ENCODE measurements around the gene SMPDL3B.
"Not testable (repeated sequence)": the region's sequence is repeated elsewhere in the genome, so short reads cannot be mapped to it uniquely, and the experiment has no call there.

Gene SMPDL3B

GRCh38 chr1:27973771-27974416 is 39.1 kb downstream of the SMPDL3B start:
- no peak overlapping the region for H3K4me3 Mint-ChIP-seq
- DNase-seq: no peak
- peak overlapping the region in 1 of 2 donors; percentile 59 for H3K27ac Mint-ChIP-seq
- H3K27me3 Mint-ChIP-seq: no peaks in the 10 kb centered on the region
- H3K9me3 Mint-ChIP-seq: no peaks in the 10 kb centered on the region
- H3K4me1 Mint-ChIP-seq: no peaks in the 10 kb centered on the region
- no peak for ATAC-seq

DNA sequence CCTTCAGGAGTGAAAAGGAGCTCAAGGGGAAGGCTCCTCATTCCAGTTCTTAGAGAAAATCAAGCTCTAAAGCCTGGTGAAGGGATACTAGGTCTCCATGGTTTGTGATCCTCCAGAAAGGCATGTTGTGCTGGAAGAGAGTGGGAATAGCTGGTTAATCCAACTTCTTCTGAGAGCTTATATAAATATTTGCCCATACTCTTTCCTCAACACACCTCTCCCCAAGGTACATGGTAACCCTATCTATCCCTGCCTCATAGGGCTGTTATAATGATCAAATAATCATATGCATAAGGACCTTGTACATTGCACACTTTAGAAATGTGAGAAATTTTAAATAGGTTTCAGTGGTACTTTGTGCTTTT is 39.6 kb downstream of the SMPDL3B start:
- ATAC-seq (no peak), DNase-seq (no peak)
- Mint-ChIP-seq H3K27me3 (no peaks in the 10 kb centered on the region), H3K27ac (peak overlapping the region in 1 of 2 donors; percentile 59), H3K9me3 (no peaks in the 10 kb centered on the region), H3K4me3 (no peak overlapping the region), H3K4me1 (no peaks in the 10 kb centered on the region)

DNA sequence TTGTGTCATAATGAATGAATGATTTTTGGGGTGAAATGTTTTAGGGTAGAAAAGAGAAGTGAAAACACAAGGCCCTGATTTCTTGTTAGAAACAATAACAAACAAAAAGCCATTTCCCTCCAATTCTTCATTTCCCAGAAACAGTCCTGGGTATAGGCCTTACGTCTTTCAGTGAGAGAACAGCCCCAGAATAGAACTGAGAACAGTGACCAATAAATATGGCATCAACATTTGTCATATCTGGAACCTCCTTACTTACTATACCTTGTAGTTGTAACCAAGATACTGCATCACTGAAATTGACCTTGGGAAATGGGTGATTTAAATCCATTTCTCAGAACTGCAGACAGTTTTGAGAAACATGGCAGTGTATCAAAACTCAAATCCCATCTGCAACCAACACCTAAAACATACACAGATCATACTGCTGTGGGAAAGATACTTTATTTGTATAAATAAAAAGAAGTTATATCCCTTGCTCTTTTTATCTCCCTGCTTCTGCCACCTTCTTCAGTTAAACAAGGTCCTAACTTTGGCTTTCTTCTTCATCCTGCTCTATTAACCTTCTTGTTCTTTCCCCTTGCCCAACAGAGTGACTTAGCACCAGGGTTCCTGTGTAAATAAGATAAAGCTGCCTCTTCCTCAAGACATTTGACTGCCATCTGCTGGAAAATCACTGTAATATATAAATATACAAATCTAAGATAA is 44.5 kb downstream of the SMPDL3B start:
- no peak for DNase-seq
- Mint-ChIP-seq H3K27me3 (no peaks in the 10 kb centered on the region), H3K4me1 (no peaks in the 10 kb centered on the region), H3K27ac (no peak overlapping the region), H3K4me3 (no peak overlapping the region), H3K9me3 (no peaks in the 10 kb centered on the region)
- peak; percentile 87 for ATAC-seq

- no peak for ATAC-seq
- Mint-ChIP-seq H3K4me3 (no peak overlapping the region), H3K4me1 (no peaks in the 10 kb centered on the region), H3K27ac (no peak overlapping the region), H3K9me3 (no peaks in the 10 kb centered on the region), H3K27me3 (no peaks in the 10 kb centered on the region)
- DNase-seq: no peak
Observed at GRCh38 chr1:27979859-27980201, 45.0 kb downstream of the SMPDL3B start.

GRCh38 chr1:27980216-27980845 is 45.5 kb downstream of the SMPDL3B start:
- Mint-ChIP-seq H3K27me3 (no peaks in the 10 kb centered on the region), H3K4me3 (no peak overlapping the region), H3K27ac (no peak overlapping the region), H3K4me1 (no peaks in the 10 kb centered on the region), H3K9me3 (no peaks in the 10 kb centered on the region)
- DNase-seq (no peak), ATAC-seq (no peak)

- no peak overlapping the region for H3K27ac Mint-ChIP-seq
- DNase-seq (no peak), ATAC-seq (no peak)
Observed at GRCh38 chr1:27981145-27981544, 46.3 kb downstream of the SMPDL3B start.

DNA sequence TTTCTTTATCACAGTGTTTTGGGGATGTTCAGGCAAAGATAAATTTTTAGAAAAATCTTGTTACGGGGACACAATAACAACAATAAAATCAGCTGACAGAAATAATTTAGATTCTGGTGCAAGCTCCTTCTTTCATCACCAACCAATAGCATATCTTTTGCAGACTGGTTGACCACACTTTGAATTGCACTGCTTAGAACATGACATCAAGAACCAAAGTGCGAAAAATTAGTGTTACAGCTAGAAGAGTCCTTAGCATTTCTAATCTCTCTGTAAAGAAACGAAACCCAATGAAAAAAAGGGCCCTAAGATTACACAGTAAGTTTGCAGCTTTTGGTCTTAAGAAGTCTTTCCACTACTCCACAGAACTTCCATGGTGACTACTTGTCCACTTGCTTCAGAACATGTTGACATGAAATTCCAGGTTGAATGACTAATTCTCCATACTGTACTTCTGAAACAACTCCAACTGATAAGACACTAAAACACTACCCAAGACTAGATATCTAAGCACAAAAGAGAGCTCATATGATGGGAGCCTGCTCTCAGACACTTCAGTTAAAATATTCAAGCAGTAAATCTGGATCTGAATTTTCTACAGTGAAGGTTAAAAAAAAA is 56.2 kb downstream of the SMPDL3B start:
- DNase-seq (no peak), ATAC-seq (no peak)
- Mint-ChIP-seq H3K27me3 (no peaks in the 10 kb centered on the region), H3K4me1 (peaks cover 20% of the 10 kb centered on the region), H3K4me3 (no peak overlapping the region), H3K9me3 (no peaks in the 10 kb centered on the region), H3K27ac (no peak overlapping the region)

More at GRCh38 chr1:27981145-27981544, 46.3 kb downstream of the SMPDL3B start:
- Mint-ChIP-seq H3K9me3 (no peaks in the 10 kb centered on the region), H3K4me3 (no peak overlapping the region), H3K27me3 (no peaks in the 10 kb centered on the region), H3K4me1 (no peaks in the 10 kb centered on the region)

GRCh38 chr1:27992276-27992675 is 57.5 kb downstream of the SMPDL3B start:
- DNase-seq (peak; percentile 25 to 40), ATAC-seq (peak; percentile 93)
- H3K4me3 Mint-ChIP-seq: no peak overlapping the region
- H3K9me3 Mint-ChIP-seq: no peaks in the 10 kb centered on the region
- H3K27ac Mint-ChIP-seq: peak overlapping the region in 1 of 2 donors; percentile 72
- no peaks in the 10 kb centered on the region for H3K27me3 Mint-ChIP-seq
- peaks cover 20% of the 10 kb centered on the region for H3K4me1 Mint-ChIP-seq

DNA sequence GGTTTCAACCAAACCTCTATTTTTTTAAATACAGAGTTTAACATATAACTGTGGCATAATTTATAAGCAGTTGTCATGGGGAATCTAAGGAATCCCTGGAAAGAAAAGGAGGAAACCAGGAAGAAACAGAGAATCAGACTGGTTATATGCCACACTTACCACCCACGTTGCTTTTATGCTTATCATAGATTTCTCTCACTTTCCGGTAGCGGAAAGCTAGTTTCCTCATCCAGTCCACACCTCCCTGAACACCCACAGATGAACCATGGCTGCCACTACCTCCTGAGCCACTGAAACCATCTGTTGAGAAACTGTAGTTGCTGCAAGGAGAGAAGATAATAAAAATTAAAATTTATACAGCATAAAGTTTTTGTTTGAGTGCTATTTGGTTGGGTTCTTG is 58.4 kb downstream of the SMPDL3B start:
- ATAC-seq (no peak), DNase-seq (no peak)
- Mint-ChIP-seq H3K27me3 (no peaks in the 10 kb centered on the region), H3K27ac (peak overlapping the region in 1 of 2 donors; percentile 82), H3K4me3 (no peak overlapping the region), H3K4me1 (peaks cover 20% of the 10 kb centered on the region), H3K9me3 (no peaks in the 10 kb centered on the region)

GRCh38 chr1:27994060-27994459 is 59.3 kb downstream of the SMPDL3B start:
- ATAC-seq: no peak
- H3K4me3 Mint-ChIP-seq: no peak overlapping the region
- H3K27ac Mint-ChIP-seq: peak overlapping the region in 1 of 2 donors; percentile 74

DNA sequence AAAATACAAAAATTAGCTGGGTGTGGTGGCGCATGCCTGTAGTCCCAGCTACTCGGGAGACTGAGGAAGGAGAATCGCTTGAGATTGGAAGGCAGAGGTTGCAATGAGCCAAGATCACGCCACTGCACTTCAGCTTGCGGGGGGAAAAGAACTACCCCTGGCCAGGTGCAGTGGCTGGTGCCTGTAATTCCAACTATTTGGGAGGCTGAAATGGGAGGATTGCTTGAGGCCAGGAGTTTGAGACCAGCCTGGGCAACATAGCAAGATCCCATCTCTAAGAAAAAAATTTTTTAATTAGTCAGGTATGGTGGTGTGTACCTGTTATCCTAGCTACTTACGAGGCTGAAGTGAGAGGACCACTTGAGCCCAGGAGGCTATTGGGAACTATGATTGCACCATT is 59.7 kb downstream of the SMPDL3B start:
- H3K9me3 Mint-ChIP-seq, ATAC-seq, H3K27me3 Mint-ChIP-seq, DNase-seq, H3K4me3 Mint-ChIP-seq, H3K27ac Mint-ChIP-seq: not testable (repeated sequence)
- H3K4me1 Mint-ChIP-seq: peaks cover 20% of the 10 kb centered on the region

More at GRCh38 chr1:27994060-27994459, 59.3 kb downstream of the SMPDL3B start:
- H3K4me1 Mint-ChIP-seq: peaks cover 20% of the 10 kb centered on the region
- H3K27me3 Mint-ChIP-seq: no peaks in the 10 kb centered on the region
- no peak for DNase-seq
- no peaks in the 10 kb centered on the region for H3K9me3 Mint-ChIP-seq

GRCh38 chr1:27999055-27999454 is 64.3 kb downstream of the SMPDL3B start:
- H3K27me3 Mint-ChIP-seq: no peaks in the 10 kb centered on the region
- no peak for DNase-seq
- H3K27ac Mint-ChIP-seq: no peak overlapping the region
- H3K4me3 Mint-ChIP-seq: no peak overlapping the region
- H3K9me3 Mint-ChIP-seq: no peaks in the 10 kb centered on the region
- no peaks in the 10 kb centered on the region for H3K4me1 Mint-ChIP-seq
- no peak for ATAC-seq

DNA sequence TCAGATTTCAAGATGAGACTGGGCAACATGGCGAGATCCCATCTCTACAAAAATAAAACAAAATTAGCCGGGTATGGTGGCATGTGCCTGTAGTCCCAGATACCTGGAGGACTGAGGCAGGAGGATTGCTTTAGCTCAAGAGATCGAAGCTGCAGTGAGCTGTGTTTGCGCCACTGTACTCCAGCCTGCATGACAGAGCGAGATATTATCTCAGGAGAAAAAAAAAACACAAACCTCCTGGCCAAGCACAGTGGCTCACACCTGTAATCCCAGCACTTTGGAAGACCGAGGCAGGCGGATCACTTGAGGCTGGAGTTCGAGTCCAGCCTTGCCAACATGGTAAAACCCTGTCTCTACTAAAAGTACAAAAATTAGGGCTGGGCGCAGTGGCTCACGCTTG is 67.8 kb downstream of the SMPDL3B start:
- Mint-ChIP-seq H3K4me1 (no peaks in the 10 kb centered on the region), H3K4me3 (no peak overlapping the region), H3K27ac (no peak overlapping the region), H3K27me3 (no peaks in the 10 kb centered on the region), H3K9me3 (no peaks in the 10 kb centered on the region)
- ATAC-seq: no peak
- no peak for DNase-seq

DNA sequence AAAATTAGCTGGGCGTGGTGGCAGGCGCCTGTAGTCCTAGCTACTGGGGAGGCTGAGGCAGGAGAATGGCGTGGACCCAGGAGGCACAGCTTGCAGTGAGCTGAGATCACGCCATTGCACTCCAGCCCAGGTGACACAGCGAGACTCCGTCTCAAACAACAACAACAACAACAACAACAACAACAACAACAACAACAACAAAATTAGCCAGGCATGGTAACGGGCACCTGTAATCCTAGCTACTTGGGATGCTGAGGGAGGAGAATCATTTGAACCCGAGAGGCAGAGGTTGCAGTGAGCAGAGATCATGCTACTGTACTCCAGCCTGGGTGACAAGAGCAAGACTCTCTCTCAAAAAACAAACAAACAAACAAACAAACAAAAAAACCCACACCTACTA is 68.3 kb downstream of the SMPDL3B start:
- H3K4me1 Mint-ChIP-seq, H3K4me3 Mint-ChIP-seq, H3K9me3 Mint-ChIP-seq, H3K27ac Mint-ChIP-seq, ATAC-seq, H3K27me3 Mint-ChIP-seq, DNase-seq: not testable (repeated sequence)
